Measurements from ENCODE around the gene MRPL52.
"Not testable (repeated sequence)": the region's sequence is repeated elsewhere in the genome, so short reads cannot be mapped to it uniquely, and the experiment has no call there.

DNA sequence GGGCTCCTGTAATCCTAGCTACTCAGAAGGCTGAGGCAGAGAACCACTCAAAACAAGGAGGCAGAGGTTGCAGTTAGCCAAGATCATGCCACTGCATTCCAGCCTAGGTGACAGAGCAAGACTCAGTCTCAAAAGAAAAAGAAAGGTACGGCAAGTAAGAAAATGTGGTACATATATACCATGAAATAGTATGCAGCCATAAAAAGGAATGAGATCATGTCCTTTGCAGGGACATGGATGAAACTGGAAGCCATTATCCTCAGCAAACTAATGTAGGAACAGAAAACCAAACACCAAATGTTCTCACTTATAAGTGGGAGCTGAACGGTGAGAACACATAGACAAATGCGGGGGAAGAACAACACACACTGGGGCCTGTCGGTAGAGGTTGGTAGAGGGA lies 24.5 kb upstream of the MRPL52 start:
- TF ChIP-seq EZH2 (IDR thresholded peaks at IDR 0.05; ENCODE audit: borderline replicate concordance, low read depth, low read length, severe bottlenecking); POLR2AphosphoS5 (IDR thresholded peaks at IDR 0.05; ENCODE audit: insufficient read depth, low read depth, low read length); POLR2A (IDR thresholded peaks at IDR 0.05; ENCODE audit: low read depth, low read length): not testable (repeated sequence)
